Measurements from ENCODE around the gene SPANXN4. TPM values are rescaled to one million over a fixed set of nuclear protein-coding genes. Genes with fewer than 3 reads are reported as not detected.

The SPANXN4 gene, protein sequence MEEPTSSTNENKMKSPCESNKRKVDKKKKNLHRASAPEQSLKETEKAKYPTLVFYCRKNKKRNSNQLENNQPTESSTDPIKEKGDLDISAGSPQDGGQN
- total RNA-seq (2021) (not detected in 2 replicates), Bru-seq, nascent RNA (not detected), BruChase-seq, experiment 1, labeled RNA remaining after a 2-hour chase (not detected), BruChase-seq, experiment 2, labeled RNA remaining after a 6-hour chase (not detected)
- long read RNA-seq = 0 reads

DNA sequence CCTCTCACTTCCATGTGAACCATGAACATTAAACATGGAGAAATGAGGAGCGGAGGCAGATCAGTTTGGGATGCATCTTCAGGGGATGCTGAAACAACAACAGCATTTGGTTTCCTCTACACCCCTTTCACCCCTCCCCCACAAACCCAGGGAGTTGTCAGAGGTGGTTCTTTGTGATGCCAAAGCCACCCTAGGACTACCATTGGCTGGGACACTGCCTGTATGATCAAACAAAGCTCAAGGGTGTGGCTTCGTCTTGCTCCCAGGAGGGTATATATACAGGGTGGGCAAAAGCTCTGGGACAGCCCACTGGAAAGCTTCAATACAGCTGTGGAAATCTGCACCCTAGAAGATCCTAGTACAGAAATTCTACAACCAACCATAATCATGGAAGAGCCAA lies at the start of gene SPANXN4:
SPANXN4 (plus strand) TSS at position 301 of the 400 bp plus-strand sequence; CDS start at position 388, 87 bp downstream.
- Histone ChIP-seq H3K79me2 (ENCODE audit: low read depth) (no peaks in the 10 kb centered on the region), H3F3A (ENCODE audit: insufficient read depth, low read depth) (no peaks in the 10 kb centered on the region), H3K4me1 (replicated peaks; ENCODE audit: insufficient read depth) (no peaks in the 10 kb centered on the region), H2AFZ (no peak within 1 kb of the TSS), H3K27ac (no peak within 1 kb of the TSS), H3K9me2 (ENCODE audit: insufficient read depth) (no peaks in the 10 kb centered on the region), H3K9me3 (ENCODE audit: insufficient read depth, low read depth) (no peaks in the 10 kb centered on the region), H3K4me2 (no peak within 1 kb of the TSS), H3K4me3 (no peak within 1 kb of the TSS), H4K20me1 (ENCODE audit: insufficient read depth) (no peaks in the 10 kb centered on the region), H3K27me3 (ENCODE audit: insufficient read depth, low read depth) (no peaks in the 10 kb centered on the region), H3K36me3 (ENCODE audit: low read depth) (no peaks in the 10 kb centered on the region)
- intact Hi-C loops (cut with micrococcal nuclease; ENCODE audit: unreplicated experiment) = no loop called here
- TF ChIP-seq, protein P1, sequence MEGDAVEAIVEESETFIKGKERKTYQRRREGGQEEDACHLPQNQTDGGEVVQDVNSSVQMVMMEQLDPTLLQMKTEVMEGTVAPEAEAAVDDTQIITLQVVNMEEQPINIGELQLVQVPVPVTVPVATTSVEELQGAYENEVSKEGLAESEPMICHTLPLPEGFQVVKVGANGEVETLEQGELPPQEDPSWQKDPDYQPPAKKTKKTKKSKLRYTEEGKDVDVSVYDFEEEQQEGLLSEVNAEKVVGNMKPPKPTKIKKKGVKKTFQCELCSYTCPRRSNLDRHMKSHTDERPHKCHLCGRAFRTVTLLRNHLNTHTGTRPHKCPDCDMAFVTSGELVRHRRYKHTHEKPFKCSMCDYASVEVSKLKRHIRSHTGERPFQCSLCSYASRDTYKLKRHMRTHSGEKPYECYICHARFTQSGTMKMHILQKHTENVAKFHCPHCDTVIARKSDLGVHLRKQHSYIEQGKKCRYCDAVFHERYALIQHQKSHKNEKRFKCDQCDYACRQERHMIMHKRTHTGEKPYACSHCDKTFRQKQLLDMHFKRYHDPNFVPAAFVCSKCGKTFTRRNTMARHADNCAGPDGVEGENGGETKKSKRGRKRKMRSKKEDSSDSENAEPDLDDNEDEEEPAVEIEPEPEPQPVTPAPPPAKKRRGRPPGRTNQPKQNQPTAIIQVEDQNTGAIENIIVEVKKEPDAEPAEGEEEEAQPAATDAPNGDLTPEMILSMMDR (conservative IDR thresholded peaks at IDR 0.05) = no peak
- no peak for TF ChIP-seq EZH2 (IDR thresholded peaks at IDR 0.05; ENCODE audit: low read depth)
- ChIA-PET POLR2A (ENCODE audit: unreplicated experiment) (no interaction called here), CTCF (no interaction called here)
- no TSS peak for BruUV-seq (replicated peaks)
- no peak for DNase-seq

DNA sequence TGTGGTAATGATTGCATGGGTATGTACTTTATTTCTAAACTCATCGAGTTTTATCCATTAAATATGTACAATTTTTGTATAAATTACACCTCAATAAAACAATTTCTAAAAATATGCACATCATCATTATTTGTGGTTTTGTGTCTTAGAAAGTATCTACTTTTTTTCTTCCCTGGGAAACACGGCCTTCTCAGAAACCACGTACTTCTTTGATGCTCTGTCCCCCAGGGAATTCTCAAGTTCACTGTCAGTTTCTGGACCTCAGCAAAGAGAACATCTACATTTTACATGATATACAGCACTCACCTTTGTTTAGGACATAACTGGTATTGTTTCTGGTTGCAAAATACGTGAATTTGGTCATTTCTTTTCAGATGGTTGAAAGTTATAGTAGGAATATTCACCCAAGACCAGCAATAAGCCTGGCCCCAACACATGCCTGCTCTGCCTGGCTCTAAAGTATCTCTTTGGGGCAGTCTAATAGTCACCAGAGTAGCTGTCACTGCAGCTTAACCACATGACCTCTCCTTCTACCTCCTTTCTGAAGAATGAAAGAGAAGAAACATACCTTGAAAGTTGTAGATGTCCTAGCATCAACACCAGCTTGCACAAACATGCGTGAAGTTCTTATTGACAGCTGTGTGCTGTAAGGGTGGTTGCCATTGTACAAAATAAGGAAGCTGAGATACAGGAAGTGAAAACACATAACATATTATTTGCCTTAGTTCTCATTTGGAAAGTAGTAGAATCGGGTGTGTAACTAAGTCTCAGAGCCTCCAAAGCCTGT lies 48.4 kb upstream of the SPANXN4 start:
- no peak for TF ChIP-seq EZH2 (IDR thresholded peaks at IDR 0.05; ENCODE audit: low read depth)
- intact Hi-C loops (cut with micrococcal nuclease; ENCODE audit: unreplicated experiment) = no loop called here
- CTCF ChIA-PET = no interaction called here
- Histone ChIP-seq H3K27me3 (ENCODE audit: insufficient read depth, low read depth) (no peaks in the 10 kb centered on the region), H3K9me2 (ENCODE audit: insufficient read depth) (no peaks in the 10 kb centered on the region), H2AFZ (no peak overlapping the region), H3K4me3 (no peak overlapping the region), H3K9me3 (ENCODE audit: insufficient read depth, low read depth) (no peaks in the 10 kb centered on the region), H4K20me1 (ENCODE audit: insufficient read depth) (no peaks in the 10 kb centered on the region), H3K4me1 (replicated peaks; ENCODE audit: insufficient read depth) (no peaks in the 10 kb centered on the region), H3K27ac (no peak overlapping the region), H3K79me2 (ENCODE audit: low read depth) (no peaks in the 10 kb centered on the region), H3K36me3 (ENCODE audit: low read depth) (no peaks in the 10 kb centered on the region), H3K4me2 (no peak overlapping the region), H3F3A (ENCODE audit: insufficient read depth, low read depth) (no peaks in the 10 kb centered on the region)
- no TSS peak for BruUV-seq (replicated peaks)
- POLR2A ChIA-PET (ENCODE audit: unreplicated experiment) = no interaction called here
- no peak for DNase-seq

DNA sequence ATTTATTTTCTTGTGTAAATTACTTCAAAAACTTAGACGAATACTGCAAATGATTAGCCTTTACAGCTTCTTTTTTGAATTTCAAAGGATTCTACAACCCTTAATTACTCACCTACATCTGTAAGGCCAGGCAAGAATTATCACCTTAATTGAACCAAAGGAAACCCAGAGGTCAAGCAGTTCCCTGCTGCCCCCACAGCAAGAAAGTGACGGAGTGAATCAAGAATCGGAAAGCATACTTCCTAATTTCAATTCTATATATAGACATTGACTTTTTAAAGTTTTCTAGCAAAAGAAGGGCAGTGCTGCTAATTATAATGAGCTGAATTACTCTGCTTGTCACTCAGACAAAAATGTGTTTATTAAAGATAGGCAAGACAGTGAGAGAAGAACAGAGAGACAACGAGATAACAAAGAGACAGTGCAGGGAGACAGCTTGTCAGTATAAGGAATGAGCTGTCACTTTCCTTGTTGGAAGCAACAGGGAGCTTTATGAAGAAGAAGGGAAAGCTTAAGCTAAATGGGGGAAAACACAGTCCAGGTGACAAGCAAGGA lies 47.5 kb upstream of the SPANXN4 start:
- DNase-seq = no peak
- Histone ChIP-seq H3K9me2 (ENCODE audit: insufficient read depth) (no peaks in the 10 kb centered on the region), H3K4me1 (replicated peaks; ENCODE audit: insufficient read depth) (no peaks in the 10 kb centered on the region), H3K9me3 (ENCODE audit: insufficient read depth, low read depth) (no peaks in the 10 kb centered on the region), H3K36me3 (ENCODE audit: low read depth) (no peaks in the 10 kb centered on the region), H3K79me2 (ENCODE audit: low read depth) (no peaks in the 10 kb centered on the region), H4K20me1 (ENCODE audit: insufficient read depth) (no peaks in the 10 kb centered on the region), H3K27me3 (ENCODE audit: insufficient read depth, low read depth) (no peaks in the 10 kb centered on the region), H3F3A (ENCODE audit: insufficient read depth, low read depth) (no peaks in the 10 kb centered on the region), H3K27ac (no peak overlapping the region), H3K4me3 (no peak overlapping the region), H3K4me2 (no peak overlapping the region), H2AFZ (no peak overlapping the region)
- CTCF ChIA-PET = no interaction called here
- POLR2A ChIA-PET (ENCODE audit: unreplicated experiment) = no interaction called here
- TF ChIP-seq EZH2 (IDR thresholded peaks at IDR 0.05; ENCODE audit: low read depth) = no peak
- TF ChIP-seq, protein P1 (conservative IDR thresholded peaks at IDR 0.05) = no peak
- no TSS peak for BruUV-seq (replicated peaks)
- intact Hi-C loops (cut with micrococcal nuclease; ENCODE audit: unreplicated experiment) = no loop called here
